ENCODE data around the gene ID4.

DNA sequence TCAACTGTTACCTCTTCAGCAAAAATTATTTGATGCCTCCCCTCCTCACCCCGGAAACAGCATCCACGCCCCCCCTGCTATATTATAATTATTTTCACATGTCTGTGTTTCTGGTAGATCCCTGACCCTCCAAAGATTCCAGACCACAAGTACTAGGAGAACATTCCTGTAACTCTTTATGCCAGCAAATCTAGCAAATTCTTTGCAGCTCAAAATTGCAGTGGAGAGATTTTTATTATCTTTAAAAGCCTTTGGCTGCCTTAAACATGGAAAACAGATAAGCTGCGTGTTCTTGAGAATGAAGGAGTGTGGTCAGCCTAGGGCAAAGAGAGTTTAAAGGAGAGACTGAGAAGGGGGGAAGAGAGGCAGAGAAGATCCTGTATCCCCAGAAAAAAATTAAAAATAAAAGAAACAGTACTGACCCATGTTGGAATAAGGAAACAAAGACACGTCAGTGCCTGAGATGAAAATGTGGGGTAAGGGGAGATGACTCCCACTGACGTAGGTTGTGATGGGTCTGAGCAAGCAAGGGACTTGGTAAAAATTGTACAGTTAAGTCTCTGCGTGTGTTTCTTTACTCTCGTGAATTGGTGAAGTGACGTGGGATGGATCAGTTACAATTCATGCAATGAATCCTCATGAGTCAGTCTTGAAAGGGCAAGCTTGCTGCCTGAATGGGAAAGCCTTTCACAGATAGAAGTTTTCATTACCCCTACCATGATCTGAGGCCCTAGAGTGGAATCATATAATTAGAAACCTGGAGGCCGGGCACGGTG is 8.3 kb downstream of the ID4 start:
- TF ChIP-seq, protein P1, sequence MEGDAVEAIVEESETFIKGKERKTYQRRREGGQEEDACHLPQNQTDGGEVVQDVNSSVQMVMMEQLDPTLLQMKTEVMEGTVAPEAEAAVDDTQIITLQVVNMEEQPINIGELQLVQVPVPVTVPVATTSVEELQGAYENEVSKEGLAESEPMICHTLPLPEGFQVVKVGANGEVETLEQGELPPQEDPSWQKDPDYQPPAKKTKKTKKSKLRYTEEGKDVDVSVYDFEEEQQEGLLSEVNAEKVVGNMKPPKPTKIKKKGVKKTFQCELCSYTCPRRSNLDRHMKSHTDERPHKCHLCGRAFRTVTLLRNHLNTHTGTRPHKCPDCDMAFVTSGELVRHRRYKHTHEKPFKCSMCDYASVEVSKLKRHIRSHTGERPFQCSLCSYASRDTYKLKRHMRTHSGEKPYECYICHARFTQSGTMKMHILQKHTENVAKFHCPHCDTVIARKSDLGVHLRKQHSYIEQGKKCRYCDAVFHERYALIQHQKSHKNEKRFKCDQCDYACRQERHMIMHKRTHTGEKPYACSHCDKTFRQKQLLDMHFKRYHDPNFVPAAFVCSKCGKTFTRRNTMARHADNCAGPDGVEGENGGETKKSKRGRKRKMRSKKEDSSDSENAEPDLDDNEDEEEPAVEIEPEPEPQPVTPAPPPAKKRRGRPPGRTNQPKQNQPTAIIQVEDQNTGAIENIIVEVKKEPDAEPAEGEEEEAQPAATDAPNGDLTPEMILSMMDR (IDR thresholded peaks at IDR 0.05), result no peak
- no peak for TF ChIP-seq POLR2AphosphoS5 (IDR thresholded peaks at IDR 0.05)
